ENCODE results near the gene ACTR3C.

The ACTR3C gene

DNA sequence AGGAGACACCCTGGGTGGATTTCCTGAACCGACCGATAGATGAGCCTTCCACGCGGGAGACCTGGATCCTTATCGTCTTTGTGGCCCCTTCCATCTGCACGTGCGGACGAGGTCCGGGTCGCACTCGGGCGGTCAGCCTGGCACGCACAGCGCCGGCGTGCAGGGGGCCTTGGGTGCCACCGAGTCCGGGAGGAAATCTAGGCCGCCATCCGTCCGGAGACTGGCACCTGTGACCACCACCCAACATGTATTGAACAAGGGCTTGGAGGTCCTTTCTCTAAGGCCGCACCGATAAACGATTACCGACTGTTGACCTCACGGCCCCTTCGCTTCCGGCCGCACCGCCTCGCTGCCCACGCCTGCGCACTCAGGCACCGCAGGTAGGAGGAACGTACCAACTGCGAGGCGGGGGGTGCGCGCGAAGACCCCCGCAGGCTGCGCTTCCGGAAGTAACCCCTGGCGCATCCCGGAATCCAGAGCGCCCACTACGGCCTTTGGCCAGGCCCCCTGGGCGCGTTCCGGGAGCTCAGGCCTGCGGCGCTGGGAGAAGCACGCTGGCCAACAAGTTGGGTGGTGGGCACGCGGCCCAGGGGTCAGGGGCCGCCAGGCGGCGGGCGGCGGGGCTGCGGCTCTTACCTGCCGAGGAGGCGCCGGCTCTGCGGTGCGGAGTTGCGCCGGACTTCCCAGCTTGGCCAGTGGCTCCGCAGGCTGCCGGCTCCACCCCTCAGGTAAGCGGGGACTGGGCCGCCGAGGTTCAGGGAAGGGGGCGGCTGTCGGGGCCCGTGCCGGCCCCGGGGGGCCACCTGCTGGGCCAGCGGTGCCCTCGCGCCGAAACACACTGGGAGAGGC is at the start of gene ACTR3C, which contains the start of gene LRRC61:
ACTR3C (minus strand) TSS at position 713 of the 849 bp plus-strand sequence. CDS start 28,249 bp downstream, outside the sequence.
LRRC61 (plus strand) TSS at position 523 of the 849 bp plus-strand sequence. CDS start 13,507 bp downstream, outside the sequence.
- Mint-ChIP-seq H3K27ac (peak within 1 kb of the TSS; percentile 99), H3K36me3 (peaks cover 70% of the 10 kb centered on the region), H3K4me3 (peak within 1 kb of the TSS; percentile 95), H3K9me3 (no peaks in the 10 kb centered on the region), H3K4me1 (peaks cover 62% of the 10 kb centered on the region)
- ATAC-seq = peak; percentile 55
- peak; percentile 54 to 87 for DNase-seq (ENCODE audit: low spot score in 2 of 2)

DNA sequence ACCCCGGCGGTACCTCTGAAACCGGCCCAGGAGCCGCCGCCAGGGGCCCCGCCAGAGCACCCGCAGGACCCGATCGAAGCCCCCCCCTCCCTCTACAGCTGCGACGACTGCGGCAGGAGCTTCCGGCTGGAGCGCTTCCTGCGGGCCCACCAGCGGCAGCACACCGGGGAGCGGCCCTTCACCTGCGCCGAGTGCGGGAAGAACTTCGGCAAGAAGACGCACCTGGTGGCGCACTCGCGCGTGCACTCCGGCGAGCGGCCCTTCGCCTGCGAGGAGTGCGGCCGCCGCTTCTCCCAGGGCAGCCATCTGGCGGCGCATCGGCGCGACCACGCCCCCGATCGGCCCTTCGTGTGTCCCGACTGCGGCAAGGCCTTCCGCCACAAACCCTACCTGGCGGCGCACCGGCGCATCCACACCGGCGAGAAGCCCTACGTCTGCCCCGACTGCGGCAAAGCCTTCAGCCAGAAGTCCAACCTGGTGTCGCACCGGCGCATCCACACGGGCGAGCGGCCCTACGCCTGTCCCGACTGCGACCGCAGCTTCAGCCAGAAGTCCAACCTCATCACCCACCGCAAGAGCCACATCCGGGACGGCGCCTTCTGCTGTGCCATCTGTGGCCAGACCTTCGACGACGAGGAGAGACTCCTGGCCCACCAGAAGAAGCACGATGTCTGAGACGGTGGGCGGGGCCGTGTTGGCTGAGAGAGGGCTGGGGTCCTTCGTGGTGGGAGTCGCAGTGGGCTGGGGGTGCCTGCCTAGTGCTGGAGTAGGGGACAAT is 49.1 kb upstream of the ACTR3C start:
- ATAC-seq (no peak), DNase-seq (ENCODE audit: low spot score in 2 of 2) (no peak)
- peaks cover 48% of the 10 kb centered on the region for H3K4me1 Mint-ChIP-seq
- no peaks in the 10 kb centered on the region for H3K9me3 Mint-ChIP-seq
- H3K4me3 Mint-ChIP-seq = no peak overlapping the region
- no peak overlapping the region for H3K27ac Mint-ChIP-seq
- H3K36me3 Mint-ChIP-seq = peaks cover 45% of the 10 kb centered on the region

DNA sequence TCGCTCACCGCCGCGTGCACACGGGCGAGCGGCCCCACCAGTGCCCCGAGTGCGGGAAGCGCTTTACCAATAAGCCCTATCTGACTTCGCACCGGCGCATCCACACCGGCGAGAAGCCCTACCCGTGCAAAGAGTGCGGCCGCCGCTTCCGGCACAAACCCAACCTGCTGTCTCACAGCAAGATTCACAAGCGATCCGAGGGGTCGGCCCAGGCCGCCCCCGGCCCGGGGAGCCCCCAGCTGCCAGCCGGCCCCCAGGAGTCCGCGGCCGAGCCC is 48.6 kb upstream of the ACTR3C start:
- peaks cover 46% of the 10 kb centered on the region for H3K4me1 Mint-ChIP-seq
- DNase-seq (ENCODE audit: low spot score in 2 of 2) (no peak), ATAC-seq (no peak)
- no peaks in the 10 kb centered on the region for H3K9me3 Mint-ChIP-seq
- H3K27ac Mint-ChIP-seq = no peak overlapping the region
- no peak overlapping the region for H3K4me3 Mint-ChIP-seq
- peaks cover 45% of the 10 kb centered on the region for H3K36me3 Mint-ChIP-seq

DNA sequence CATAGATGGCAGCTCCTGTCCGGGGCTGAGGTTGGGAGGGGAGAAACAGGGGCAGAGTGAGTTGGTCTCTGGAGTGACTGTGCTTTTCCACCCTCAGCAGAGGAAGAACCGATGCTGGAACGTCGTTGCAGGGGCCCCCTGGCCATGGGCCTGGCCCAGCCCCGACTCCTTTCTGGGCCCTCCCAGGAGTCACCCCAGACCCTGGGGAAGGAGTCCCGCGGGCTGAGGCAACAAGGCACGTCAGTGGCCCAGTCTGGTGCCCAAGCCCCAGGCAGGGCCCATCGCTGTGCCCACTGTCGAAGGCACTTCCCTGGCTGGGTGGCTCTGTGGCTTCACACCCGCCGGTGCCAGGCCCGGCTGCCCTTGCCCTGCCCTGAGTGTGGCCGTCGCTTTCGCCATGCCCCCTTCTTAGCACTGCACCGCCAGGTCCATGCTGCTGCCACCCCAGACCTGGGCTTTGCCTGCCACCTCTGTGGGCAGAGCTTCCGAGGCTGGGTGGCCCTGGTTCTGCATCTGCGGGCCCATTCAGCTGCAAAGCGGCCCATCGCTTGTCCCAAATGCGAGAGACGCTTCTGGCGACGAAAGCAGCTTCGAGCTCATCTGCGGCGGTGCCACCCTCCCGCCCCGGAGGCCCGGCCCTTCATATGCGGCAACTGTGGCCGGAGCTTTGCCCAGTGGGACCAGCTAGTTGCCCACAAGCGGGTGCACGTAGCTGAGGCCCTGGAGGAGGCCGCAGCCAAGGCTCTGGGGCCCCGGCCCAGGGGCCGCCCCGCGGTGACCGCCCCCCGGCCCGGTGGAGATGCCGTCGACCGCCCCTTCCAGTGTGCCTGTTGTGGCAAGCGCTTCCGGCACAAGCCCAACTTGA is 48.0 kb upstream of the ACTR3C start:
- no peak for DNase-seq (ENCODE audit: low spot score in 2 of 2)
- no peaks in the 10 kb centered on the region for H3K9me3 Mint-ChIP-seq
- H3K36me3 Mint-ChIP-seq = peaks cover 44% of the 10 kb centered on the region
- no peak overlapping the region for H3K4me3 Mint-ChIP-seq
- no peak overlapping the region for H3K27ac Mint-ChIP-seq
- ATAC-seq = no peak
- peaks cover 42% of the 10 kb centered on the region for H3K4me1 Mint-ChIP-seq

DNA sequence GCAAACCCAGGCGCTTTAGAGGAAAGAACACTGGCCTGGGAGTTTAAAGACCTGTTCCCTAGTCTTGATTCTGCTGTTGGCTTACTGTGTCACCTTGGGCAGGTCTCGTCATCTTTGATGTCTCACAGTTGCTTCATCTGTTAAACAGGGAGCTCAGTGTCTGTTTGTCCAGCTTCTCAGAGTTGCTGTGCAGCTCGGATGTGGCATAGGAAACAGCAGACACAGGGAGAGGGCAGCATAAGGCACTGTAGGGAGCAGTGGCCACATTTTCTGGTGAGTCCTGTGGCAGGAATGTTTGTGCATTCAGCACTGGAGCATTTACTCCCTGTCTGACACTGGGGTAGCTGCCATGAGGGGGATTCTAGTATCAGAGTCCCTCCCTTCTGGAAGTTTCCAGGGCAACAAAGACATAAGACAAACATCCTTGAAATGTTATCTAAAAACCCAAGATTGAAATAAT is 47.3 kb upstream of the ACTR3C start:
- no peaks in the 10 kb centered on the region for H3K9me3 Mint-ChIP-seq
- ATAC-seq (no peak), DNase-seq (ENCODE audit: low spot score in 2 of 2) (no peak)
- H3K4me3 Mint-ChIP-seq = peak overlapping the region; percentile 84
- H3K27ac Mint-ChIP-seq = no peak overlapping the region
- H3K36me3 Mint-ChIP-seq = peaks cover 40% of the 10 kb centered on the region
- H3K4me1 Mint-ChIP-seq = peaks cover 35% of the 10 kb centered on the region

DNA sequence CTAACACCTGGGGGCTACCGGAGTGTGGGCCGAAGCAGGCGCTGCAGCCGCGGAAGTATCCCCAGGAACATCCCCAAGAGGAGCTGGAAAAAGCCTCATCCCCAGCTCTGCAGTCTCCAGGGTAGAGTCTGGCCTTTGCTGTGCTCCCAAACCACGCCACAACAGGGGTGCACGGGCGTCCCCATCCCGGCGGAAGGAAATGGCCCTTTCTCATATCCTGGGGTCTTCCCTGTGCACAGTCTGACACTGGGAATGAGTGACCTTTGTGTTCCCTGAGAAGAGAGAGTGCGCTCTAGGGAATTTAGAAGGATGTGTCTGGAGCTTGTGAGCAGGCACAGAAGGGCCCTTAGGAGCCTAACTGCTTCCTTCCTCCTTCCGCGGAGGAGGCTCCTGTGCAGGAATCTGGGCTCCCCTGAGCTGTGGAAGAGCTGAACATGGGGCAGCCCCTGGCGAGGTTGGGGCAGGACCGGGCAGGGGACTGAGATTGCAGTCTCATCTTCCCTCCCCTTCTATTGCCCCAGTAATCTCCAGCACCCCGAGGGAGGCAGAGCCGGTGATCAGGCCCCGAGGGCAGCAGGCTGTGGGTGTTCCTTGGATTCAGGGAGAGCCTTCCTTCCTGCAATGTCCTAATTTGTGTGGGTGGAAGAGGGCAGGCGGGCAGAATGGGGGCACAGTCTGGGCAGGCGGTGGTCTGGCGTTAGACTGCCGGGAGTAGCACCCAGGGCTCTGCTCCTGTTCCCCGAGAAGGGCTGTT is 46.6 kb upstream of the ACTR3C start:
- peak overlapping the region; percentile 92 for H3K27ac Mint-ChIP-seq
- H3K36me3 Mint-ChIP-seq = peaks cover 40% of the 10 kb centered on the region
- DNase-seq (ENCODE audit: low spot score in 2 of 2) (no peak), ATAC-seq (no peak)
- H3K4me1 Mint-ChIP-seq = peaks cover 35% of the 10 kb centered on the region
- no peaks in the 10 kb centered on the region for H3K9me3 Mint-ChIP-seq
- H3K4me3 Mint-ChIP-seq = peak overlapping the region; percentile 84

DNA sequence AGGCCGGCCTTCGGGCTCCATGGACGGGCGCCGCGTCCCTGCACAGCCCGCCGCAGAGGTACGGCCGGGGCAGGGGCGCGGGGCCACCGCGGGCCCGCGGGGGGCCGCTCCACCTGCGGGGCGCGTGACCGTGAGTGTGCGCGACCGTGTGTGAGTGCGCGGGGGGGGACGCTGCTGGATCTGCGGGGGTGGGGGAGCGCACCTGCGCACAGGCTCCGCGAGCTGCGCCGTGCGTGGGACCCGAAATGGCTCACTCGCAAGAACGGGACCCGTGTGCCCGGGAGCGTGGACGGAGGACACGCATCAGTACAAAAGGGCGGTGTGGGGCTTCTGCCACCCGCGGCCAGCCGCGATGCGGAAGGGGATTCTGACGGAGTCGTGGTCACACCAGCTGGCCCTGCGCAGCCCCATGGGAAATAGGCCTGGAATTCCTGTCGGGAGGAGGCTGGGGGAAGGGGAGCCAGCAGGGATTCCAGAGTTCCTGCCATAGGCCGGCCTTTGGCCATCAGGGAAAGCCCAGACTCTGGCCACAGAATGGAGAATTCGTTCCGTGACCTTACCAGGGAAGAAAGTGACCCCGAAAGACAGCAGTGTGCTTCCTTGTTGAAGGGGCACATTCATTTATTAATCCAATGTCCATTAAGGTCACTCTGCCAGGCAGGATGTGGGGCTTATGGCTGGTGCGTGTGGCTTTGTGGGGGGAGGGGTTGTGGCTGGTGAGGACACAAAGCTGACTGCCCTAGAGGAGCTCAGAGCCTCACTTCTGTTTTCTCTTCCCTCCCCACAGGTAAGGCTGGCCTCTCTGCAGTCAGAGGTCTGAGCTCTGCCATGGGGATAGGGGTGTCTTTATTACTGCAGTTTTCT is 45.8 kb upstream of the ACTR3C start:
- Mint-ChIP-seq H3K9me3 (no peaks in the 10 kb centered on the region), H3K4me1 (peaks cover 35% of the 10 kb centered on the region), H3K27ac (peak overlapping the region; percentile 92), H3K4me3 (peak overlapping the region; percentile 84), H3K36me3 (peaks cover 40% of the 10 kb centered on the region)
- ATAC-seq (peak; percentile 56), DNase-seq (ENCODE audit: low spot score in 2 of 2) (peak in 1 of 2 donors; percentile 20)

DNA sequence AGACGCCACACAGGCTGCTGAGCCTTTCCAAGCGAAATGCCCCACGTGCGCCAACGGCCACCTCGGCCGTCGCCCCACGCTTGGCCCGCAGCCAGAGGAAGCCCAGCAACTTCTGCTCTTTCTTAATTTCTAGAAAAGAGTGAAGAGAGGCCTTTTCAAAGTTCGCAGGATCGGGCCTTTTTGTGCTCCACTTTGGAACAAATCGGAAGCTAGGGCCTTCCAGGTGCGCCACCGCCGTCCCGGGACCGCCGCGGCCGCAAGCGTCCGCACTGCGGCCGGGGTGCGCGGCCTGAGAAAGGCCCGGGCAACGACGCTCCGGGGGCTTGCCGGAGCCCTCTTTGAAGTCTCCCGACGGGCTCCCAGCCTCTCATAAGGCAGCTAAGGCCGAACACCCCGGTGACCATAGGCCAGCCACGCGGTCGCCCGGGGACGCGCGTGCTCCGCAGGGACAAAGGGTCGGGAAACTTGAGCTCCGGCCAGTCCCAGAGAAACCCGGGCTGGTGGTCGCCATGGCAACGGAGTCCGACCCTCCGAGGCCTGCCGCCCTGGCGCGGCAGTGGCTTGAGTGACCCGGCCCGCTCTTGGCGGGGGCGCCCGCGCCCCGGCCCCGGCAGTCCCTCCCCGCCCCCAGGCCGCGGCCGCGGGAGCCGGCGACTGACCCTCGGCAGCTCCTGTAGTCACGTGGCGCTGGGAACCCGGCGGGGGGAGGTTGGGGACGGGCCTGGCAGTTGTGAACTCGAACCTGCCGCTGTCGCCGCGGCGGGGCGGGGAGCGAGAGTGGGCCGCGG is 44.9 kb upstream of the ACTR3C start, which contains the start of gene REPIN1:
REPIN1 (plus strand) TSS at position 727 of the 788 bp plus-strand sequence. CDS start 890 bp downstream, outside the sequence.
- peak within 1 kb of the TSS; percentile 92 for H3K27ac Mint-ChIP-seq
- peaks cover 31% of the 10 kb centered on the region for H3K36me3 Mint-ChIP-seq
- peak; percentile 70 to 92 for DNase-seq (ENCODE audit: low spot score in 2 of 2)
- ATAC-seq = peak; percentile 81
- H3K4me1 Mint-ChIP-seq = peaks cover 27% of the 10 kb centered on the region
- H3K4me3 Mint-ChIP-seq = peak within 1 kb of the TSS; percentile 84
- no peaks in the 10 kb centered on the region for H3K9me3 Mint-ChIP-seq

DNA sequence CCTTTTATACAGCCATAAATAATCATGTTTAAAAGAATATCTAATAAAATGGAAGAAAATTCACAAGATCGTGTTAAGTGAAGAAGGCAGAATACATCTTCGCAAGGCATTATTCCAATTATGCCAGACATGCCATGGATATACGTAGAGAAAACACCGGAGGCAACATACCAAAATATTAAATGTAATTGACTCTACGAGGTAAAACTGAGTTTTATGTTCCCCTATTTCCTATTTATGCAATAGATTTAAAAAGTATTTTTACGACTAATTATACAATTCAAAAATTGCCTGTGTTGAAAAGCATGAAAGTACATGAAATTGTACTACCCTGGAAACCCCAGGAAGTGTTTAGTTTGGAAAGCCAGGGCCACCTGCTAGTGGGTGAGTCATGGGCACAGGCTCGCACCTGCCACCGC is 44.3 kb upstream of the ACTR3C start:
- Mint-ChIP-seq H3K4me1 (peaks cover 21% of the 10 kb centered on the region), H3K36me3 (peaks cover 25% of the 10 kb centered on the region), H3K27ac (peak overlapping the region; percentile 92), H3K4me3 (peak overlapping the region; percentile 84), H3K9me3 (no peaks in the 10 kb centered on the region)
- DNase-seq (ENCODE audit: low spot score in 2 of 2) (no peak), ATAC-seq (no peak)

DNA sequence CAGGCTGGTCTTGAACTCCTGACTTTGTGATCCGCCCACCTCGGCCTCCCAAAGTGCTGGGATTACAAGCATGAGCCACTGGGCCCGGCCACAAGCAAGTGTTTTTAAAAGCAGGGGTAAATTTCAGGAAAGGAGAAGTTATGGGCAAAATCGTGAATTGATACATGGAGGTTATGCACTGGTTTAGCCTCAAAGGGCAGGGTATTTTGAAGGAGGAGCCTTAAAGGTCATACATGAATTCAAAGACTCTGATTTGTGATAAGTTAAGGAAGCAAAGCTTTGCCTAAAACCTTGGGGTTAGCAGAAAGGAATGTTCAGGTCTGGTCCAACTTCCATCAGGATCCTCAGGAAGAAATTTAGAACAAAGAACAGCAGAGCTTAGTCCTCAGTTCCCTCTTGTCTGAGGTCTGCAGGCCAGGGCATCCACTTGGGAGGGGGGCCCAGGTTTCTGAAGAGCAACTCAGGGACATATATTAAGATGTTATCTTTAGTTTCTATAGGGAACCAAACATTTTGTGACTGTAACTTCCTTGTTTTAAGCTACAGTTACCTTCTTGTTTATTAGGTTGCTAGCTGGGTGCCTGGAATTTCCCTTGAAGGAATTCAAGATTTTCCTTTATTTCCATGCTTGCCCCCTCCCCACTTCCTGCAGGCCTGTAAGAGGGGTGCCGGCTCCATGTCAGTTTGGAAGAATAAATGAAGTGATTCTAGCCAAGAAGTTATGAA is 42.5 kb upstream of the ACTR3C start:
- peaks cover 18% of the 10 kb centered on the region for H3K4me1 Mint-ChIP-seq
- H3K36me3 Mint-ChIP-seq = peaks cover 20% of the 10 kb centered on the region
- no peak for DNase-seq (ENCODE audit: low spot score in 2 of 2)
- no peaks in the 10 kb centered on the region for H3K9me3 Mint-ChIP-seq
- H3K27ac Mint-ChIP-seq = peak overlapping the region; percentile 8
- H3K4me3 Mint-ChIP-seq = no peak overlapping the region
- ATAC-seq = no peak

DNA sequence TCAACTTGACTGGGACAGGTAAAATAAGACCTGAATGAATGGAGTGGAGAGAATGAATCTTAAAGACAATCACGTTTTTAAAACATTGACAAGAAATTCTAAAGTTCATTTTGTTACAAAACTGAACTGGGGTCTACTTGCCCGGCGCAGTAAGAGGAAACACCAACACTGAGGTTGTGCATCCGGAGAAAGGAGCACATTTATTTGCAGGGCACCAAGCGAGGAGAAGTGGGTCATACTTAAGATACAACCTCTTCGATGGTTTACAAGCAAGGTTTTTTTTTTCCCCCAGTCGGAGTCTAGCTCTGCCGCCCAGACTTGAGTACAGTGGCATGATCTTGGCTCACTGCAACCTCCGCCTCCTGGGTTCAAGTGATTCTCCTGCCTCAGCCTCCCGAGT is 41.8 kb upstream of the ACTR3C start:
- ATAC-seq = no peak
- Mint-ChIP-seq H3K36me3 (peaks cover 21% of the 10 kb centered on the region), H3K4me3 (no peak overlapping the region), H3K4me1 (peaks cover 14% of the 10 kb centered on the region), H3K27ac (no peak overlapping the region), H3K9me3 (no peaks in the 10 kb centered on the region)
- DNase-seq (ENCODE audit: low spot score in 2 of 2) = no peak

DNA sequence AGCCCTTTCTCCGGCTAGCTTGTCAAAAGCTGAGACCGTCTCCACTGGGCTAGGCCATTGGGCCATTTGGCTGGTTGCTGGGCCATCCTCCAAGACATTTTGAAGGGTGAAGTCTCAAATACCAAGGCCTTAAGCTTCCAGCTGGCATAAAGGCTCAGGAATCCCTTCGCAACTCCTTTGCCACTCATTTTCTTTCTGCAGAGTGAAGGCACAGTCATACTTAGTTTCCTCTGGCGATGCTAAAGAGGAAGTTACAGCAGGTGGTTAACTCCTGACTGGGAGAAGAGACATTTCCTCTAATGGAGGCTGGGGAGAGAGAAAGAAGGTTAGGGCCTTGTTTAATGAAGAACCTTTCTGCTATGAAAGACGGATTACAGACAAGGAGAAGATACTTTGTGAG is 40.5 kb upstream of the ACTR3C start:
- H3K9me3 Mint-ChIP-seq = no peaks in the 10 kb centered on the region
- H3K4me1 Mint-ChIP-seq = peaks cover 15% of the 10 kb centered on the region
- H3K27ac Mint-ChIP-seq = peak overlapping the region; percentile 34
- no peak overlapping the region for H3K4me3 Mint-ChIP-seq
- no peak for ATAC-seq
- H3K36me3 Mint-ChIP-seq = peaks cover 17% of the 10 kb centered on the region
- DNase-seq (ENCODE audit: low spot score in 2 of 2) = no peak

Measured in stimulated activated effector memory CD8-positive, alpha-beta T cell treated with anti-CD3 and anti-CD28 coated beads, Interleukin-12 subunit alpha, Interleukin-12 subunit beta, amount 100 ng/mL, for 72 hours (primary cell).